GM23338 (cell line): ENCODE data around the gene CUBN.

Experiments used
- CTCF ChIP-seq, 2 experiments: fragments of 200-600 bp in 1 of 2; sonication (generic) in 1 of 2; conservative IDR thresholded peaks; 2 replicates each; pipeline versions ENCODE4 v1.5.1 to v1.6.1; 2016 to 2017; ENCODE audit warnings: antibody characterized with exemption in 2 of 2, low read depth in 2 of 2, mild to moderate bottlenecking in 2 of 2, moderate library complexity in 1 of 2
- EZH2 ChIP-seq: fragments of 200-600 bp; sonication (generic); IDR thresholded peaks from one replicate; pipeline ENCODE4 v1.8.0; 2017; ENCODE audit warnings: antibody characterized with exemption, mild to moderate bottlenecking, low read depth; ENCODE audit not compliant: unreplicated experiment
- EZH2phosphoT487 ChIP-seq: fragments of 200-600 bp; sonication (generic); IDR thresholded peaks from one replicate; pipeline ENCODE4 v1.8.1; 2018; ENCODE audit warnings: antibody characterized with exemption; ENCODE audit not compliant: unreplicated experiment
- JUNB ChIP-seq: IDR thresholded peaks from one replicate; pipeline ENCODE4 v1.6.1; 2016; ENCODE audit warnings: antibody characterized with exemption; ENCODE audit not compliant: unreplicated experiment
- NANOG ChIP-seq: IDR thresholded peaks from 2 replicates; pipeline ENCODE4 v1.6.1; 2016; ENCODE audit warnings: antibody characterized with exemption, borderline replicate concordance
- POLR2AphosphoS5 ChIP-seq: IDR thresholded peaks from 2 replicates; pipeline ENCODE4 v1.6.1; 2016; ENCODE audit warnings: antibody characterized with exemption, low read depth
- REST ChIP-seq: IDR thresholded peaks from one replicate; pipeline ENCODE4 v1.6.1; 2018; ENCODE audit warnings: antibody characterized with exemption; ENCODE audit not compliant: unreplicated experiment
- STAT1 ChIP-seq: IDR thresholded peaks from one replicate; pipeline ENCODE4 v1.6.1; 2016; ENCODE audit warnings: antibody characterized with exemption; ENCODE audit not compliant: unreplicated experiment
- ZNF114 ChIP-seq: fragments of 250-450 bp; sonication (Bioruptor Pico); IDR thresholded peaks from 2 replicates; pipeline ENCODE4 v1.5.0; 2020; ENCODE audit warnings: mild to moderate bottlenecking, moderate library complexity
- ZNF331 ChIP-seq: fragments of 250-450 bp; sonication (Bioruptor Pico); IDR thresholded peaks from 2 replicates; pipeline ENCODE4 v1.5.0; 2020; ENCODE audit warnings: low read depth, mild to moderate bottlenecking, moderate library complexity
- ZNF462 ChIP-seq: fragments of 250-450 bp; sonication (Bioruptor Pico); IDR thresholded peaks from 2 replicates; pipeline ENCODE4 v1.5.0; 2020; ENCODE audit warnings: mild to moderate bottlenecking, moderate library complexity

GRCh38 chr10:17144032-17144431 is 14.4 kb upstream of the CUBN start:
- TF ChIP-seq CTCF (conservative IDR thresholded peaks at IDR 0.05; ENCODE audit: low read depth in 2 of 2) (no peak), REST (no peak), EZH2phosphoT487 (no peak), EZH2 (no peak), POLR2AphosphoS5 (no peak), ZNF462 (CRISPR knock-in tag) (no peak), STAT1 (no peak), ZNF114 (CRISPR knock-in tag) (no peak), NANOG (no peak), ZNF331 (CRISPR knock-in tag) (no peak), JUNB (no peak)
